GM23248 (cell line): ENCODE results near the gene CYTH2. TPM values are rescaled to one million over a fixed set of nuclear protein-coding genes. Genes with fewer than 3 reads are reported as not detected.

Experiments used
- DNase-seq: peaks from one replicate; pipeline ENCODE4 v3.0.0-alpha.2; 2015
- H2AFZ ChIP-seq: fragments of 200-600 bp; sonication (generic); 2 replicates; pipeline ENCODE4 v1.6.1; 2016; ENCODE audit warnings: antibody characterized with exemption
- H3F3A ChIP-seq: fragments of 200-600 bp; sonication (generic); 2 replicates; pipeline ENCODE4 v1.6.1; 2016; ENCODE audit warnings: mild to moderate bottlenecking, antibody characterized with exemption, mixed run types; ENCODE audit not compliant: insufficient read depth
- H3K27ac ChIP-seq: fragments of 200-600 bp; sonication (generic); 2 replicates; pipeline ENCODE4 v1.5.1; 2016; ENCODE audit warnings: mild to moderate bottlenecking
- H3K27me3 ChIP-seq: fragments of 200-600 bp; sonication (generic); replicated peaks from 2 replicates; pipeline ENCODE4 v1.6.1; 2016; ENCODE audit warnings: mild to moderate bottlenecking; ENCODE audit not compliant: insufficient read depth
- H3K36me3 ChIP-seq: fragments of 200-600 bp; sonication (generic); 2 replicates; pipeline ENCODE4 v1.6.1; 2016; ENCODE audit warnings: low read depth, mild to moderate bottlenecking
- H3K4me1 ChIP-seq: fragments of 200-600 bp; sonication (generic); 2 replicates; pipeline ENCODE4 v1.6.1; 2016; ENCODE audit warnings: mild to moderate bottlenecking; ENCODE audit not compliant: insufficient read depth
- H3K4me2 ChIP-seq: fragments of 200-600 bp; sonication (generic); one replicate; pipeline ENCODE4 v1.6.1; 2016; ENCODE audit warnings: mild to moderate bottlenecking; ENCODE audit not compliant: unreplicated experiment
- H3K4me3 ChIP-seq: fragments of 200-600 bp; sonication (generic); 2 replicates; pipeline ENCODE4 v1.5.1; 2016; ENCODE audit warnings: mild to moderate bottlenecking
- H3K79me2 ChIP-seq: fragments of 200-600 bp; sonication (generic); 2 replicates; pipeline ENCODE4 v1.6.1; 2016; ENCODE audit warnings: mild to moderate bottlenecking; ENCODE audit not compliant: insufficient read depth
- H3K9ac ChIP-seq: fragments of 200-600 bp; sonication (generic); 2 replicates; pipeline ENCODE4 v1.6.1; 2016; ENCODE audit warnings: mild to moderate bottlenecking
- H3K9me2 ChIP-seq: fragments of 200-600 bp; sonication (generic); 2 replicates; pipeline ENCODE4 v1.6.1; 2016; ENCODE audit warnings: mixed run types, mild to moderate bottlenecking, moderate library complexity; ENCODE audit not compliant: insufficient read depth
- H3K9me3 ChIP-seq: fragments of 200-600 bp; sonication (generic); one replicate; pipeline ENCODE4 v1.6.1; 2017; ENCODE audit warnings: low read depth
- H4K20me1 ChIP-seq: fragments of 200-600 bp; sonication (generic); 2 replicates; pipeline ENCODE4 v1.6.0; 2016; ENCODE audit not compliant: insufficient read depth
- EZH2 ChIP-seq: fragments of 200-600 bp; sonication (generic); IDR thresholded peaks from 2 replicates; pipeline ENCODE4 v1.6.1; 2018; ENCODE audit warnings: antibody characterized with exemption, mild to moderate bottlenecking; ENCODE audit not compliant: insufficient read depth, poor library complexity, severe bottlenecking
- EZH2phosphoT487 ChIP-seq: fragments of 200-600 bp; sonication (generic); IDR thresholded peaks from 2 replicates; pipeline ENCODE4 v1.6.1; 2018; ENCODE audit warnings: antibody characterized with exemption, moderate library complexity, mild to moderate bottlenecking, low read depth; ENCODE audit not compliant: insufficient read depth
- WGBS, 2 experiments: methylation state at CpG; one replicate each; pipeline ENCODE4 v1.1.6; 2015 to 2017; ENCODE audit warnings: low lambda C conversion rate in 2 of 2, low coverage in 1 of 2; ENCODE audit errors: missing lambda C conversion rate in 2 of 2; 5-methylcytosine and 5-hydroxymethylcytosine counted together
- in situ Hi-C: fragments of 300-500 bp; cut with MboI; formaldehyde crosslinking; loops from 2 replicates; pipeline ENCODE4 v1.15.0; 2020
- polyA plus RNA-seq: library from polyadenylated mRNA; unstranded; fragments of >200 nt; fragmentation: Nextera tagmentation; extraction: Ambion mirVana; gene quantifications from 2 replicates; pipeline ENCODE4 v1.2.1, GENCODE V29; 2016
- total RNA-seq: library from RNA; depleted of rRNA; stranded (reverse); fragments of >200 nt; shearing (Covaris generic); gene quantifications from 2 replicates; pipeline ENCODE4 v1.2.3, GENCODE V29; 2014

CYTH2 gene
- total and polyA plus RNA-seq, 2 experiments from 2014 or later = 40.9 to 86.0 TPM

DNA sequence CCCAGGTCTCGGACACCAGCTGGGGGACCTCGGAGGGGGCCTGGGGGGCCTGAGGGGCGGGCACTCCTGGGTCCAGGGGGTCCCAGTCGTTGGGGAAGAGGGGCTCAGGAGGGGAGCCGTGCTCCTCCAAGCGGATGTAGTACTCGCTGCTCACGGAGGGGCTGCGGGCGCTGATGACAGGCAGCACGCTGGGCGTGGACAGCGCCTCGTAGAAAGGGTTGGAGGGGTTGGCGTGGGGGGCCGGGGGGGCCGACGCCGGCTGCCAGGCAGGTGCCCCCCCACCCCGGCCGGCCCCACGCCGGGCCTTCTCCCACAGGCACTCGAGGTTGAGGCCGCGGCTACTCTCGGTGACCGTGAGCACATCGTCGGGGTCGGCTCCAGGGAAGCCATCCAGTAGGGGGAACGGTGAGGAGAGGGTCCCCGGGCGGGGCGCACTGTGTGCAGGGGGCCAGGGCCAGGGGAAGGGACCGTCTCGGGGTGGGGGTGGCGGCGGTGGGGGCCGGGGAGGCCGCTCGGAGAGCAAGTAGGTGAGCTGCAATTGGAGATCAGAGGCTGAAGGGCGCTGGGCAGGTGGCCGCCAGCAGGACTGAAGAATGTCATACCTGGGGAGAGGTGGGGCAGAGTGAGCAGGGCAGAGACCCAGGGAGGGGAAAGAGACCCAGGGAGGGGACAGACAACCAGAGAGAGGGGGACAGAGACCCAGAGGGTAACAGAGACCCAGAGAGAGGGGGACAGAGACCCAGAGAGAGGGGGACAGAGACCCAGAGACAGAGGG lies 30.3 kb downstream of the CYTH2 start:
- Histone ChIP-seq H3K4me2 (no peak overlapping the region), H4K20me1 (no peaks in the 10 kb centered on the region), H2AFZ (no peak overlapping the region), H3K4me3 (no peak overlapping the region), H3K9me3 (no peaks in the 10 kb centered on the region), H3K27me3 (peaks cover 26% of the 10 kb centered on the region), H3K9ac (no peak overlapping the region), H3K79me2 (no peaks in the 10 kb centered on the region), H3K36me3 (no peaks in the 10 kb centered on the region), H3K9me2 (no peaks in the 10 kb centered on the region), H3F3A (peaks cover 13% of the 10 kb centered on the region), H3K27ac (no peak overlapping the region), H3K4me1 (0 out of 2 replicates have a peak, but pooled peaks cover 3% of the 10 kb centered on the region)
- in situ Hi-C loops = no loop called here
- WGBS, 2 experiments = 0 to 37% methylated on average over 1 to 44 of the region's 44 CpGs
- TF ChIP-seq EZH2phosphoT487 (no peak), EZH2 (no peak)
- no peak for DNase-seq

DNA sequence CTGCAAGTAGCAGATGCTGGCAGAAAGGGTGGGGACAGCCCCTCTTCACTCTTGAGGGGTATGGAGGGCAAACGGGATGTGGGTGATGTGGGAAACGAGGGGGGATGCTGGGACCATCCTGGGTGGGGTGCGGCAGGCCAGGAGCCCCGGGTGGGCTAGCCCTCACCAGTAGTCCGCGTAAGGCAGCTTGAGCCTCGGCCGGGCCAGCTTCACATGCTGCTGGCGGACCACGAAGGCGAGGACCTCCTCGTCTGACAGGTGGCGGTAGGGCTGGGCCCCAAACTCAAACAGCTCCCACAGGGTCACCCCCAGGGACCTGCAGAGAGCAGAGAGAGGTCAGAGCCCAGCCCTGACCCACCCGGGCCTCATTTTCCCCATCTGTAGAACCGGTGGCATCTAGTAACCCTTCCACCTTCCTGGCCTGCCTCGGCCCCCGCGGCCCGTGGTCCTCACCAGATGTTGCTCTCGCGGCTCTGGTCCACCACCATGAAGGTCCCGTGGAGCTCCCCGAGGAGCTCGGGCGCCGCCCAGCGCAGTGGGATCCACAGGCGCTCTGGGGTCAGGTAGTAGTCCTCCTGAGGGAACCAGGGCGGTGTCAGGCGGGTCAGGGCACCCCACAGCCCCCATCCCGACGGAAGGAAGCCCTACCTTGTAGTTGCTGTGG lies 31.8 kb downstream of the CYTH2 start:
- Histone ChIP-seq H3K36me3 (no peaks in the 10 kb centered on the region), H3K27me3 (peaks cover 26% of the 10 kb centered on the region), H3K4me3 (no peak overlapping the region), H2AFZ (no peak overlapping the region), H4K20me1 (no peaks in the 10 kb centered on the region), H3K4me2 (no peak overlapping the region), H3K9me2 (no peaks in the 10 kb centered on the region), H3F3A (peaks cover 1% of the 10 kb centered on the region), H3K79me2 (no peaks in the 10 kb centered on the region), H3K27ac (no peak overlapping the region), H3K9me3 (no peaks in the 10 kb centered on the region), H3K4me1 (no peaks in the 10 kb centered on the region), H3K9ac (no peak overlapping the region)
- DNase-seq = no peak
- in situ Hi-C loops = no loop called here
- 46% methylated on average over 28 to 32 of the region's 32 CpGs for WGBS, 2 experiments
- TF ChIP-seq EZH2phosphoT487 (no peak), EZH2 (no peak)

DNA sequence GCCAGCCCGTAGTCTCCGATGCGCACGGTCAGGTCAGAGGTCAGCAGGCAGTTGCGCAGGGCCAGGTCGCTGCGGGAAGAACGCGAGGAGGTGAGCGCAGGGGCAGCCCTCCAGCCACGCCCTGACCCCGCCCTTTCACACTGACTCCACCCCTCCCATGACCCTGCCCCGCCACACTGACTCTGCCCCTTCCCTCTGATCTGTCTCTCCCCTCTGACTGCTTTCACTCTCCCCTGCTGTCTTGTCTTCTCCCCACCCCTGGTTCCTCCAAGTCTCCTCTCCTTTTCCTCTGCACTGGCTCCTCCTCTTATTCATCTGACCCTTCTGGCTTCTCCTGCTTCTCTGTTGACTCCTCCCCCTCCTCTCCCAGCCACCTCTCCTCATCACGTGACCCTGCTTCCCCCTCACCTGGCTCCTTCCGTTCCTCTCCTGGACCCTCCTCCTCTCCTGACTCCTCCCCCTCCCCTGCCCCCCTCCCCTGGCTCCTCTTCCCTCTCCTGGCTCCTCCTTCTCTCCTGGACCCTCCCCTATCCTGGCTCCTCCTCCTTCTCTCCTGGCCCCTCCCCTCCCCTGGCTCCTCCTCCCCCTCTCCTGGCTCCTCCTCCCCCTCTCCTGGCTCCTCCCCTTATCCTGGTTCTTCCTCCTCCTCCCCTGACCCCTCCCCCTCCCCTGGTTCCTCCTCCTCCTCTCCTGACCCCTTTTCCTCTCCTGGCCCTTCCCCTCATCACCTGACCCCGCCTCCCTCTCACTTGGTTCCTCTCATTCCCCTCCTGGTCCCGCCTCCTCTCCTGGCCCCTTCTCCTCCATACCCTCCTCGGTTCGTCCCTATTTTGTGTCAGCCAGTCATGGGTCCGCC lies 32.6 kb downstream of the CYTH2 start:
- Histone ChIP-seq H3K36me3 (no peaks in the 10 kb centered on the region), H3K79me2 (no peaks in the 10 kb centered on the region), H3K4me3 (no peak overlapping the region), H4K20me1 (no peaks in the 10 kb centered on the region), H2AFZ (no peak overlapping the region), H3K4me2 (no peak overlapping the region), H3K27ac (no peak overlapping the region), H3K4me1 (no peaks in the 10 kb centered on the region), H3K9me3 (no peaks in the 10 kb centered on the region), H3K9me2 (no peaks in the 10 kb centered on the region), H3K9ac (no peak overlapping the region), H3F3A (no peaks in the 10 kb centered on the region), H3K27me3 (peaks cover 26% of the 10 kb centered on the region)
- 7% methylated on average over 10 to 20 of the region's 20 CpGs for WGBS, 2 experiments
- TF ChIP-seq EZH2phosphoT487 (no peak), EZH2 (no peak)
- in situ Hi-C loops = no loop called here
- peak; percentile 52 for DNase-seq

DNA sequence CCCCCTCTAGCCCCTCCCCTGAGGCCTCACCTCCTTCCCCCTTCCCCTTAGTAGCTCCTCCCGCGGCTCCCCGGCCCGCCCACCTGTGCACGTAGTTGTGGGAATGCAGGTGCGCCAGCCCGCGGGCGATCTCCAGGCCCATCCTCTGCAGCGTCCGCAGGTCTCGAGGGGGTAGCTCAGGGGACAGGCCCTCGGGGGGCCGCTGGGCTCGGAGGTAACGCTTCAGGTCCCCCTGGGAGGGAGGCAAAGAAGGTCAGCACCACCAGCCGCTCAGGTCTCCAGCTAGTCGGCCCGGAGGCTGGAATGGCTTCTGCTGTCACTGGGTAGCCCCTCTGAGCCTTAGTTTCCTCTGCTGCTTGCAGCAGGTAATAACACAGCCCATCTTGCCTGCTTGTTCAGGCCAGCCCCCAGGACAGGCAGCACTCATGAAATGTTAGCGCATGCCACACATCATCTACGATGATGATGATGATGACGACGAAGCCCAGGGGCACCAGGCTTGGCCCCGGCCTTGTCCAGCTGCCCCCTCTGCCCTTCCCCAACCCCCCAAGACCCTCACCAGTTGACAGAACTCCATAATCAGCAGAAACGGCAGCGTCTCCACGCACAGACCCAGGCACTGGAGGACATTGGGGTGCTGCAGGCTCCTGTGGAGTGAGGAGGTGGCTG lies 33.3 kb downstream of the CYTH2 start:
- Histone ChIP-seq H3K4me2 (no peak overlapping the region), H3K4me3 (no peak overlapping the region), H3K27ac (no peak overlapping the region), H3K36me3 (no peaks in the 10 kb centered on the region), H3K9ac (no peak overlapping the region), H3K27me3 (peaks cover 26% of the 10 kb centered on the region), H3F3A (no peaks in the 10 kb centered on the region), H3K4me1 (no peaks in the 10 kb centered on the region), H3K9me2 (no peaks in the 10 kb centered on the region), H2AFZ (no peak overlapping the region), H4K20me1 (no peaks in the 10 kb centered on the region), H3K79me2 (no peaks in the 10 kb centered on the region), H3K9me3 (no peaks in the 10 kb centered on the region)
- DNase-seq = no peak
- 40 to 42% methylated on average over 27 of the region's 27 CpGs for WGBS, 2 experiments
- in situ Hi-C loops = no loop called here
- TF ChIP-seq EZH2 (no peak), EZH2phosphoT487 (no peak)
